Liver (tissue), 9 donors: ENCODE results near the gene ZFHX2. TPM values are rescaled to one million over a fixed set of nuclear protein-coding genes. Genes with fewer than 3 reads are reported as not detected.

Experiments
- DNase-seq: peaks from one replicate; pipeline ENCODE4 v3.0.0-alpha.2; 2017; ENCODE audit warnings: low spot score
- H3K27ac ChIP-seq, 2 donors: one replicate each; pipeline ENCODE4 v1.7.0; 2013; ENCODE audit warnings: inconsistent platforms in 2 of 2, low read length in 2 of 2, control low read depth in 1 of 2, low read depth in 1 of 2, mild to moderate bottlenecking in 1 of 2
- H3K27me3 ChIP-seq, 4 donors: one replicate each; pipeline versions ENCODE4 v1.6.1 to v1.7.0; 2013; ENCODE audit warnings: low read length in 3 of 4, inconsistent platforms in 1 of 4, mild to moderate bottlenecking in 1 of 4, moderate library complexity in 1 of 4; ENCODE audit not compliant: control insufficient read depth in 4 of 4, insufficient read depth in 4 of 4
- H3K36me3 ChIP-seq, 4 donors: one replicate each; pipeline versions ENCODE4 v1.6.1 to v1.7.0; 2013; ENCODE audit warnings: low read length in 3 of 4, mild to moderate bottlenecking in 3 of 4, low read depth in 1 of 4, moderate library complexity in 1 of 4; ENCODE audit not compliant: control insufficient read depth in 4 of 4, insufficient read depth in 3 of 4
- H3K4me1 ChIP-seq, 4 donors: one replicate each; pipeline versions ENCODE4 v1.6.1 to v1.7.0; 2013; ENCODE audit warnings: low read length in 3 of 4, mild to moderate bottlenecking in 3 of 4, moderate library complexity in 1 of 4; ENCODE audit not compliant: control insufficient read depth in 4 of 4, insufficient read depth in 4 of 4
- H3K4me3 ChIP-seq, 3 donors: one replicate each; pipeline versions ENCODE4 v1.6.1 to v1.7.0; 2013; ENCODE audit warnings: low read length in 3 of 3, control low read depth in 1 of 3, low read depth in 1 of 3, mild to moderate bottlenecking in 1 of 3
- H3K9ac ChIP-seq, 2 donors: one replicate each; pipeline ENCODE4 v1.7.0; 2013; ENCODE audit warnings: low read length in 2 of 2, mild to moderate bottlenecking in 2 of 2, moderate library complexity in 2 of 2, control low read depth in 1 of 2, low read depth in 1 of 2
- H3K9me3 ChIP-seq, 4 donors: one replicate each; pipeline versions ENCODE4 v1.6.1 to v1.7.0; 2013; ENCODE audit warnings: low read length in 3 of 4; ENCODE audit not compliant: control insufficient read depth in 4 of 4
- EGR1 ChIP-seq, 2 donors: IDR thresholded peaks; 2 replicates each; pipeline ENCODE4 v1.6.1; 2016 to 2018; ENCODE audit warnings: antibody characterized with exemption in 2 of 2, low read depth in 2 of 2
- FOXA1 ChIP-seq: IDR thresholded peaks from 2 replicates; pipeline ENCODE4 v1.6.1; 2016; ENCODE audit warnings: antibody characterized with exemption
- FOXA2 ChIP-seq: IDR thresholded peaks from 2 replicates; pipeline ENCODE4 v1.6.1; 2016; ENCODE audit warnings: antibody characterized with exemption
- GABPA ChIP-seq, 2 donors: IDR thresholded peaks in 1 of 2; conservative IDR thresholded peaks in 1 of 2; 2 replicates each; pipeline ENCODE4 v1.6.1; 2016; ENCODE audit warnings: antibody characterized with exemption in 2 of 2, mild to moderate bottlenecking in 1 of 2, moderate library complexity in 1 of 2
- HNF4A ChIP-seq, 2 donors: conservative IDR thresholded peaks; 2 replicates each; pipeline ENCODE4 v1.6.1; 2016; ENCODE audit warnings: antibody characterized with exemption in 2 of 2, mild to moderate bottlenecking in 2 of 2
- HNF4G ChIP-seq: IDR thresholded peaks from 2 replicates; pipeline ENCODE4 v1.6.1; 2016; ENCODE audit warnings: antibody characterized with exemption
- JUND ChIP-seq, 2 donors: IDR thresholded peaks; 2 replicates each; pipeline ENCODE4 v1.6.1; 2016; ENCODE audit warnings: antibody characterized with exemption in 2 of 2
- NR2F2 ChIP-seq: IDR thresholded peaks from 2 replicates; pipeline ENCODE4 v1.6.1; 2016; ENCODE audit warnings: antibody characterized with exemption
- RAD21 ChIP-seq, 2 donors: IDR thresholded peaks; 2 replicates each; pipeline ENCODE4 v1.6.1; 2016; ENCODE audit warnings: antibody characterized with exemption in 2 of 2, mild to moderate bottlenecking in 2 of 2
- RXRA ChIP-seq, 2 donors: IDR thresholded peaks; 2 replicates each; pipeline ENCODE4 v1.6.1; 2017 to 2018; ENCODE audit warnings: antibody characterized with exemption in 2 of 2, mild to moderate bottlenecking in 1 of 2
- SP1 ChIP-seq: IDR thresholded peaks from 2 replicates; pipeline ENCODE4 v1.6.1; 2018; ENCODE audit warnings: antibody characterized with exemption, mild to moderate bottlenecking
- TAF1 ChIP-seq: conservative IDR thresholded peaks from 2 replicates; pipeline ENCODE4 v1.6.1; 2016; ENCODE audit warnings: antibody characterized with exemption, mild to moderate bottlenecking
- YY1 ChIP-seq: IDR thresholded peaks from 2 replicates; pipeline ENCODE4 v1.6.1; 2016; ENCODE audit warnings: antibody characterized with exemption, mild to moderate bottlenecking
- WGBS: extraction: QIAGEN DNeasy Blood & Tissue Kit; methylation state at CpG from one replicate; pipeline ENCODE4 v1.1.7; 2013; 5-methylcytosine and 5-hydroxymethylcytosine counted together
- polyA plus RNA-seq, 2 donors: library from polyadenylated mRNA; stranded (reverse) in 1 of 2; unstranded in 1 of 2; fragments of 200-250 nt in 1 of 2; fragments of >200 nt in 1 of 2; fragmentation: Nextera tagmentation in 1 of 2; extraction: Ambion mirVana in 1 of 2; gene quantifications; one replicate each; pipeline versions ENCODE4 v1.2.1 to v1.2.3, GENCODE V29; 2013 to 2015
- total RNA-seq, 2 donors: library from RNA; depleted of rRNA; stranded (reverse); fragments of >200 nt; gene quantifications; one replicate each; pipeline ENCODE4 v1.2.3, GENCODE V29; 2014
- TF ChIP-seq, protein P1 (sequence below): IDR thresholded peaks from 2 replicates; pipeline ENCODE4 v1.6.1; 2016; ENCODE audit warnings: antibody characterized with exemption, mild to moderate bottlenecking
- TF ChIP-seq, protein P2 (sequence below): IDR thresholded peaks from 2 replicates; pipeline ENCODE4 v1.6.1; 2016; ENCODE audit warnings: antibody characterized with exemption
- TF ChIP-seq, protein P3 (sequence below): IDR thresholded peaks from 2 replicates; pipeline ENCODE4 v1.6.1; 2016; ENCODE audit warnings: antibody characterized with exemption
- TF ChIP-seq, protein P4 (sequence below): fragments of 150-350 bp; IDR thresholded peaks from 2 replicates; pipeline ENCODE4 v1.5.1; 2017; ENCODE audit warnings: improper control_type of control experiment, low read depth, low read length; ENCODE audit not compliant: missing input control
- donor health status: healthy.
- donor health status: healthy.
- donor health status: healthy.
- donor health status: healthy.
- donor health status: healthy.

ZFHX2 gene
- total and polyA plus RNA-seq, 4 donors: 0.06 to 0.14 (median 0.10) TPM

DNA sequence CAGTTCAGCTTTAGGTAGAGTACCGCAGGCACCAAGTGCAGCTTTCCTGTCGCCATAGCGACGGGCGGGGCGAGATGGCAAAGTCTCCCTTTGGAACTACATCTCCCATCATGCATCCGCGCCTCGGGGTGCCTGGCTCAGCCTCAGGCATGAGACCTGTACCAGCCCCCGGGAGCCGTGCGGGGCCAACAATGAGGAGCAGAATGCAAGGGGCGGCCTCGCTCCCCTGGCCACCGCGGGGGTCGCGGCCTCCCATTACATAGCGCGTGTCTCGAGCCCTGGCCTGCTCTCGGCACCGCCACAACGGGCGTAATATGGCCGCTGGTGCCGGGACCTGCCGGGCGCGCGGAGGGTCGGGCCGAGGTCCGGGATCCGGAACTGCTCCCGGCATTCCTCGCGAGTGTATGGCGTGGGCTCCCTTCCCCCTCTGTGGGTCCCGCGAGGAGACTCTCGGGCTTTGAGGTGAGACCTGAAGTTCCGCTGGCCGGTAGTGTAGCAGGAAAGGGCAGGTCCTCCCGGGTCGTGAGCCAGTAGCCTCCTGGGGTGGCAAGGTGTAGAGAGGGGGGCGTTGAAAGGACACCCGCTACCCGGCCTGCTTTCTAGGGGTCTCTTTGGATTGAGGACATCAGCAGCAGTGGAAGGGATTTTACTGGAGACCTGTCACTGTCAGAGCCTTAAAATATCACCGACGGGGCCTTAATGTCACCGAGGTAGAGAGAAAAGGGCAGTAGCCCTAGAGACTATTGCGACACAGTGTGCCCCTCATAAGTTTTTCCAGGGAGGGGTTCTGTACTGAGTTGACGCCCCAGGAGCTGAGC, 4.5 kb upstream of the ZFHX2 start, which contains the start of gene THTPA (continued):
- TF ChIP-seq, protein P1, sequence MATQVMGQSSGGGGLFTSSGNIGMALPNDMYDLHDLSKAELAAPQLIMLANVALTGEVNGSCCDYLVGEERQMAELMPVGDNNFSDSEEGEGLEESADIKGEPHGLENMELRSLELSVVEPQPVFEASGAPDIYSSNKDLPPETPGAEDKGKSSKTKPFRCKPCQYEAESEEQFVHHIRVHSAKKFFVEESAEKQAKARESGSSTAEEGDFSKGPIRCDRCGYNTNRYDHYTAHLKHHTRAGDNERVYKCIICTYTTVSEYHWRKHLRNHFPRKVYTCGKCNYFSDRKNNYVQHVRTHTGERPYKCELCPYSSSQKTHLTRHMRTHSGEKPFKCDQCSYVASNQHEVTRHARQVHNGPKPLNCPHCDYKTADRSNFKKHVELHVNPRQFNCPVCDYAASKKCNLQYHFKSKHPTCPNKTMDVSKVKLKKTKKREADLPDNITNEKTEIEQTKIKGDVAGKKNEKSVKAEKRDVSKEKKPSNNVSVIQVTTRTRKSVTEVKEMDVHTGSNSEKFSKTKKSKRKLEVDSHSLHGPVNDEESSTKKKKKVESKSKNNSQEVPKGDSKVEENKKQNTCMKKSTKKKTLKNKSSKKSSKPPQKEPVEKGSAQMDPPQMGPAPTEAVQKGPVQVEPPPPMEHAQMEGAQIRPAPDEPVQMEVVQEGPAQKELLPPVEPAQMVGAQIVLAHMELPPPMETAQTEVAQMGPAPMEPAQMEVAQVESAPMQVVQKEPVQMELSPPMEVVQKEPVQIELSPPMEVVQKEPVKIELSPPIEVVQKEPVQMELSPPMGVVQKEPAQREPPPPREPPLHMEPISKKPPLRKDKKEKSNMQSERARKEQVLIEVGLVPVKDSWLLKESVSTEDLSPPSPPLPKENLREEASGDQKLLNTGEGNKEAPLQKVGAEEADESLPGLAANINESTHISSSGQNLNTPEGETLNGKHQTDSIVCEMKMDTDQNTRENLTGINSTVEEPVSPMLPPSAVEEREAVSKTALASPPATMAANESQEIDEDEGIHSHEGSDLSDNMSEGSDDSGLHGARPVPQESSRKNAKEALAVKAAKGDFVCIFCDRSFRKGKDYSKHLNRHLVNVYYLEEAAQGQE: peak; percentile 52
- TF ChIP-seq NR2F2: peak; percentile 66
- TF ChIP-seq, protein P2, sequence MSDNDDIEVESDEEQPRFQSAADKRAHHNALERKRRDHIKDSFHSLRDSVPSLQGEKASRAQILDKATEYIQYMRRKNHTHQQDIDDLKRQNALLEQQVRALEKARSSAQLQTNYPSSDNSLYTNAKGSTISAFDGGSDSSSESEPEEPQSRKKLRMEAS: no peak
- TF ChIP-seq HNF4A (conservative IDR thresholded peaks at IDR 0.05): peak; percentile 42 to 51
- peak; percentile 68 for TF ChIP-seq SP1

DNA sequence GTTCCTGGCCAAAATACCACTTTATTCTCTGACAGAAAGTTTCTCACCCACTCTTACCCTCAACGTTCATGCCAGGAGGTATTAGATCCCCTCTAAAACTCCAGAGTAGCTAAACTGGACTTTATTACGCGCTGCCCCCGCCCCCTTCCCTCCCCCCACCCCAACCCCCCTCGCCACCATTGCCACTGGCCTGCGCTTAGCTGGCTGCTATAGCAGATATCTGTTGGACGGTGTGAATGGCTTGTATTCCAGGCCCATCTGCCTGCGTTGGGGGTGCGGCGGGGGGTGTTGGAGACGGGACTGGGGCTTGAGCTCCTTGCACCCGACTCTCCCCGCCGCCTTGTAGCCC, 3.9 kb upstream of the ZFHX2 start:
- Histone ChIP-seq H3K9ac (no peak overlapping the region), H3K9me3 (no peaks in the 10 kb centered on the region), H3K27me3 (no peaks in the 10 kb centered on the region), H3K4me3 (peak overlapping the region in 2 of 3 donors; percentile 59 to 75), H3K4me1 (peaks cover 7 to 31% (median 21%) of the 10 kb centered on the region in 4 donors), H3K36me3 (peaks cover 2 to 9% (median 5%) of the 10 kb centered on the region in 4 donors), H3K27ac (peak overlapping the region; percentile 89 to 99)
- no peak for DNase-seq
- 3% methylated on average over 14 of the region's 14 CpGs for whole genome bisulfite sequencing
- no peak for TF ChIP-seq RAD21 (IDR thresholded peaks at IDR 0.05)
- TF ChIP-seq FOXA2: no peak
- no peak for TF ChIP-seq HNF4G
- TF ChIP-seq JUND (IDR thresholded peaks at IDR 0.05): no peak
- no peak for TF ChIP-seq FOXA1
- no peak for TF ChIP-seq YY1
- TF ChIP-seq, protein P2: no peak
- TF ChIP-seq NR2F2: no peak

DNA sequence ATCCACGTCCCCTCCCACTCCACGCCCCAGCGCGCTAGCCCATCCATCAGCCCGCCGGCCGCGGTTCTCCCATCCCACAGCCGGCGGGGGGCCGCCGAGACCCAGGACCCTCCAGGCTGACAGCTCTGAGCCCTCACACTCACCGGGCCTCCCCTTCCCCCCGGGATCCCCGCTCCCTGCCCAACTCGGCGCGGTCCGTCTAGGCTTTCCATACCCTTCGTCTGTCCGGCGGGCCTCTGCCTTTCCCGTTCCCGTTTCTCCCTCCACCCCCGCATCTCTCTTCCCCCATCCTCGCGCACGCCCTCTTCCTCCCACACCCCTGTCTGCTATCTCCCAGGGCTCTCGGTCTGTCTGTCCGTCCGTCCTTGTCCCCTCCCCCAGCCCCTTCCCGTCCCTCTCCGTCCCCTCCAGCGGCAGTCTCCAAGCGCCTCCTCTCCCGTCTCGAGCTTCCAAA, 726 bp downstream of the ZFHX2 start:
- TF ChIP-seq FOXA2 (no peak), RAD21 (IDR thresholded peaks at IDR 0.05) (no peak), JUND (IDR thresholded peaks at IDR 0.05) (no peak), YY1 (no peak), FOXA1 (no peak), RXRA (IDR thresholded peaks at IDR 0.05) (no peak), EGR1 (IDR thresholded peaks at IDR 0.05; ENCODE audit: low read depth in 2 of 2) (no peak), SP1 (no peak), NR2F2 (no peak), TAF1 (no peak), HNF4G (no peak), HNF4A (conservative IDR thresholded peaks at IDR 0.05) (no peak), GABPA (IDR thresholded peaks at IDR 0.05 in 1 of 2, conservative IDR thresholded peaks at IDR 0.05 in 1 of 2) (no peak)
- TF ChIP-seq, protein P3, sequence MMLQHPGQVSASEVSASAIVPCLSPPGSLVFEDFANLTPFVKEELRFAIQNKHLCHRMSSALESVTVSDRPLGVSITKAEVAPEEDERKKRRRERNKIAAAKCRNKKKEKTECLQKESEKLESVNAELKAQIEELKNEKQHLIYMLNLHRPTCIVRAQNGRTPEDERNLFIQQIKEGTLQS: no peak
- TF ChIP-seq, protein P4, sequence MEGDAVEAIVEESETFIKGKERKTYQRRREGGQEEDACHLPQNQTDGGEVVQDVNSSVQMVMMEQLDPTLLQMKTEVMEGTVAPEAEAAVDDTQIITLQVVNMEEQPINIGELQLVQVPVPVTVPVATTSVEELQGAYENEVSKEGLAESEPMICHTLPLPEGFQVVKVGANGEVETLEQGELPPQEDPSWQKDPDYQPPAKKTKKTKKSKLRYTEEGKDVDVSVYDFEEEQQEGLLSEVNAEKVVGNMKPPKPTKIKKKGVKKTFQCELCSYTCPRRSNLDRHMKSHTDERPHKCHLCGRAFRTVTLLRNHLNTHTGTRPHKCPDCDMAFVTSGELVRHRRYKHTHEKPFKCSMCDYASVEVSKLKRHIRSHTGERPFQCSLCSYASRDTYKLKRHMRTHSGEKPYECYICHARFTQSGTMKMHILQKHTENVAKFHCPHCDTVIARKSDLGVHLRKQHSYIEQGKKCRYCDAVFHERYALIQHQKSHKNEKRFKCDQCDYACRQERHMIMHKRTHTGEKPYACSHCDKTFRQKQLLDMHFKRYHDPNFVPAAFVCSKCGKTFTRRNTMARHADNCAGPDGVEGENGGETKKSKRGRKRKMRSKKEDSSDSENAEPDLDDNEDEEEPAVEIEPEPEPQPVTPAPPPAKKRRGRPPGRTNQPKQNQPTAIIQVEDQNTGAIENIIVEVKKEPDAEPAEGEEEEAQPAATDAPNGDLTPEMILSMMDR: no peak
- no peak for DNase-seq

More for the DNA sequence above, 726 bp downstream of the ZFHX2 start:
- H3K4me3 ChIP-seq: peak overlapping the region; percentile 58 to 94 (median 83)
- H3K9ac ChIP-seq: peak overlapping the region in 1 of 2 donors; percentile 50
- 8% methylated on average over 37 of the region's 37 CpGs for WGBS
- H3K9me3 ChIP-seq: no peaks in the 10 kb centered on the region
- H3K4me1 ChIP-seq: peaks cover 0 to 22% (median 11%) of the 10 kb centered on the region in 4 donors
- no peaks in the 10 kb centered on the region for H3K36me3 ChIP-seq
- H3K27ac ChIP-seq: no peak overlapping the region
- H3K27me3 ChIP-seq: no peaks in the 10 kb centered on the region
